GM21717 (cell line): ENCODE measurements around the gene LGR5.
"Not testable (repeated sequence)": the region's sequence is repeated elsewhere in the genome, so short reads cannot be mapped to it uniquely, and the experiment has no call there.

Experiments used
- ATAC-seq: cut with Tn5 transposase; IDR thresholded peaks from one replicate; pipeline ENCODE4 v1.9.1; 2021; ENCODE audit warnings: mild to moderate bottlenecking, moderate library complexity; ENCODE audit not compliant: unreplicated experiment

Gene LGR5

DNA sequence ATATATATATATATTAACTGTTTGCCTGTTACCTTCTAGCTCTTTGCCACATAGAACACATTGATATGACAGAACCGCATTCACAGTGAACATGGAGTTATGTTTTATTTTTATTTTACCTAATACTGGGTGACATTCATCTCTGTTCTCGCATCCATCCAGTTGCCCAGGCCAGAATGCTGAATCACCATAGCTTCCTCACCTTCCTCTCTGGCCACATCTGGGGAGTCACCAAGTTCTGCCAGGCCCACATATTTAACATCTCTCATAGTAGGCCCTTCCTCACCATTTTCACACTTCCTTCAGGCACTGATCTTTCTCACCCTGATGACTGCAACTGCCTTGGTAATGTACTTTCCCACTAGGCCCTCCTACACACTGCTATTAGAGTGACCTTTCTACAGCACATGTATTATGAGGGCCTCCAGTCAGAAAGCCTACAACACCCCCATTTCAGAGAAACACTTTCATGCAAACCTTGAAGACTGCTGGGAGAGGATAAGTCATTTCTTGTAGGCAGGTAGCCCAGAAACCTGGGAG is 106.8 kb downstream of the LGR5 start:
- ATAC-seq, result peak; percentile 77

DNA sequence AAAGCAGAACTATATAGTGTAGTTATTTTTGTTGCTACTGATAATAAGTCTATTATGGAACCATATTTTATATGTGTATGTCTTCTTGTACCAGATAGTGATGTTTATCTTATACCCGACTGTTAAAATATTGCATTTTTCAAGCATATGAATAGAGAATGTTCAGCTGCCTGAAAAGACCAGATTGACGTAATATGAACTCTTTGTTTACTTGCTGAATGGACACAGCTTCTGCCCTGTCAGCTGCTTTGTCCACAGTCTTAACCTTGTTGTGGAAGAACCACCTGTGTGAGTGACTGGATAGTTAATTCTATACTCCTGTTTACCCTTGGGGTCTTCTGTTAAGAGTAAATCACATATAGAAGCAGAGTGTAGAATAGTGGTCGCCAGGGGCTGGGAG is 109.3 kb downstream of the LGR5 start:
- ATAC-seq, result no peak

DNA sequence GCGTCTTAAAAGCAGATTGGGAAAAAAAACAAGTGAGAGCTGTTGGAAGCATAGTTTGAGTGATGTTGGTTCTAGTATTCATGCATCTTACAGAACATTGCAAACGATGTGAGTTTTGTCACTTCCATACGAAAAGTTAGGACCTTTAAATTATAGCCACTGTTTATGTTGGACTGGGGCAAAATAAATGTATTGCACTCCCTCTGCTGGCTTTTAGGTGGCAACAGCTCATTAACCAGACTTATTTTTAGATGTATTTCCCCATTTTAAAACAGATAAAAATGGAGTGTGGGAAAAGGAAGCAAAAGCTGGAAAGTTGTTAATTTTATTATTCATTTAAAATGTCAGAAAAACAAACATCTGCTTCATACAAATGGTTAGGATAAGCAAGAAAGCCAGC is 111.9 kb downstream of the LGR5 start:
- ATAC-seq, result no peak

DNA sequence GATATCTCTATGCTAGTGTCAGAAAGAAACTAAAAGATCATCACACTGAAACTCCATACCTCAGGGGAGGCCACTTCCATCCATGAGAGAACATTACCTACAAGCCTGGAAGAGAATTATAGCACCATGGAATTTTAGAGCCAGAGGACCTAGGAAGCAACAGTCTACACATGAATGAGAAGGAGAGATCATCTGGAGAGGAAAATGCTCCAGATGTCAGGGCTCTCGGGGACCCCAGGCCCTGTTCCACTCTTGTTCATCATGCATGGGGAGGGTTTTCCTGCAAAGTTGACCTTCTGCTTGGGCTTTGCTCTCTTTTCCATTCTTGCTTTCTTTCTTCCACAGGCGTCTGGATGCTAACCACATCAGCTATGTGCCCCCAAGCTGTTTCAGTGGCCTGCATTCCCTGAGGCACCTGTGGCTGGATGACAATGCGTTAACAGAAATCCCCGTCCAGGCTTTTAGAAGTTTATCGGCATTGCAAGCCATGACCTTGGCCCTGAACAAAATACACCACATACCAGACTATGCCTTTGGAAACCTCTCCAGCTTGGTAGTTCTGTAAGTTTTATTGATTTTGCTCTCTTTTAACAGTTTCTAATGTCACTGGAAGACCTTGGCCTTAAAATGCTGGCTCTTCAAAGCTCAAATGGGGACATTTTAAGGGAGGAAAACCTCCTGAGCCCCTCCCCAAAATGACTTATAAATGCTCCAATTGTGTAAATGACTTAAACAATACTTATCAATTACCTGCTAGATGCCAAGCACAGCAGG is 113.3 kb downstream of the LGR5 start:
- ATAC-seq, result no peak

DNA sequence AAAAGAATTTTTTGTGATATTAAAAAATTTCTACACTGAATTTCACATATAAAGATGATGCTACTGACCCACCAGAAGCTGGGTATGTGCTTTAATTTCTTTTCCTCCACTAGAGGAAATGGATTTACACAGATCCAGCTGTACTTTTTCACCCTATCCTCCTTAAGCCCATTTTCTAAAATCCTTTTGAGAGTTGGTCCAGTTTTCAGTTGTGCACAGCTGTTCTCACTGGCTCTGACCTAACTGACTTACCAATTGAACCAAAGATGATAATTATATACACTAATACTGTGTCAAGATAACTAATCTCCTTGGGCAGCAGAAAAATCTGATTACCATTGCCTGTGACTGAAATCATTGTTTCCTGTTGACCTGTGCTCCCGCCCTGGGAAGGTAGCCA is 115.6 kb downstream of the LGR5 start:
- no peak for ATAC-seq

DNA sequence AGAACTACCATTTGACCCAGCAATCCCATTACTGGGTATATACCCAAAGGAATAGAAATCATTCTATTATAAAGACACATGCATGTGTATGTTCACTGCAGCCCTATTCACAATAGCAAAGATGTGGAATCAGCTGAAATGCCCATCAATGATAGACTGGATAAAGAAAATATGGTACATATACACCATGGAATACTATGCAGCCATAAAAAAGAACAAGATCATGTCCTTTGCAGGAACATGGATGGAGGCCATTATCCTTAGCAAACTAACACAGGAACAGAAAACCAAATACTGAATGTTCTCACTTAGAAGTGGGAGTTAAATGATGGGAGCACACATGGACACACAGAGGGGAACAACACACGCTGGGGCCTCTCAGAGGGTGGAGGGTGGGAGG is 116.2 kb downstream of the LGR5 start:
- ATAC-seq, result not testable (repeated sequence)

DNA sequence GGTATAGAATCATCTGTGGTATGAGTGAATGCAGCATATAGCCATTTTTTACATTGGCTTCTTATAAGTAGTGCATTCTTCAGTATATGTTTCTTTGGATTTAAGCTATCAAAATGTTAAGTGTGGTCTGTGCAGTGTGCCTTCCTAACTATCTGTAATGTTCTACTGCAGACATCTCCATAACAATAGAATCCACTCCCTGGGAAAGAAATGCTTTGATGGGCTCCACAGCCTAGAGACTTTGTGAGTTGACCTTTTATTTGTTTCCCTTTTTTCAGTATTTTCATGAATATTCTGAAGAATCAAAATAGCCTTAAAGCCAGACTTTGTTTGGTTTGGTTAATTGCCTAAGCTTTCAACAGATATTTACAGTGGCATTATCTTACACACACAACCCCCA is 116.8 kb downstream of the LGR5 start:
- ATAC-seq, result no peak

DNA sequence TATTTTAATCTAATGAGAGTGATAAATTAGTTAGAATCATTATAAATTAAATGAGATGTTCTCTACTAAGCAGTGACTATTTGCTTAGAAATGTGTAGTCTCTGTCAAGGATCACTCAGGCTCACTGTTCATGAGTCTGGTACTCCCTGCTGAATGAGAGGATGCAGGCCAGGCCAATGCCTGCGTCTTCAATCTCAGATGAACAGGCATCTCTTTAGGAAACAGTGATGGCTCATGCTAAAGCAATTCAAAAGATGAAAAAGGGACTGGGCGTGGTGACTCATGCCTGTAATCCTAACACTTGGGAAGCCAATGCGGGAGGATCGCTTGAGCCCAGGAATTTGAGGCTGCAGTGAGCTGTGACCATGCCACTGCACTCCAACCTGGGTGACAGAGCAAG is 117.3 kb downstream of the LGR5 start:
- ATAC-seq, result no peak

DNA sequence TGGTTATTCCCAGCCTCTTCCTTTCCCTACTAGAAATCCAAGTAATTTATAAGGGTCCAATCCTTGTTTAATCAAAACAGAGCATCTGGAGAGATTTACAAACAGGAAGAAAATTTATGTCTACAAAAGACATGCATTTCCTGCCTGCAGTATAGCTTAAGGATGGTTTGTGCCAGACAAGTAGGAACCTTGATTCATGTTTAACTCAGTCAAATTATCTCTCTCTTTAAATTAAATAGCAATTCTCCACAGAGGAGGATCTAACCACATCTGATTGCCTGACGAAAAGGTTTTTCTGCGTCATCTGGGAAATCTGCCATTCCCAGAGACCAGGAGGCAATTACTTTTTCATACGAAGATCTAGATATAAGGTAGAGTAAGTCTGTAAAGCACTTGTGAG is 118.8 kb downstream of the LGR5 start:
- no peak for ATAC-seq

DNA sequence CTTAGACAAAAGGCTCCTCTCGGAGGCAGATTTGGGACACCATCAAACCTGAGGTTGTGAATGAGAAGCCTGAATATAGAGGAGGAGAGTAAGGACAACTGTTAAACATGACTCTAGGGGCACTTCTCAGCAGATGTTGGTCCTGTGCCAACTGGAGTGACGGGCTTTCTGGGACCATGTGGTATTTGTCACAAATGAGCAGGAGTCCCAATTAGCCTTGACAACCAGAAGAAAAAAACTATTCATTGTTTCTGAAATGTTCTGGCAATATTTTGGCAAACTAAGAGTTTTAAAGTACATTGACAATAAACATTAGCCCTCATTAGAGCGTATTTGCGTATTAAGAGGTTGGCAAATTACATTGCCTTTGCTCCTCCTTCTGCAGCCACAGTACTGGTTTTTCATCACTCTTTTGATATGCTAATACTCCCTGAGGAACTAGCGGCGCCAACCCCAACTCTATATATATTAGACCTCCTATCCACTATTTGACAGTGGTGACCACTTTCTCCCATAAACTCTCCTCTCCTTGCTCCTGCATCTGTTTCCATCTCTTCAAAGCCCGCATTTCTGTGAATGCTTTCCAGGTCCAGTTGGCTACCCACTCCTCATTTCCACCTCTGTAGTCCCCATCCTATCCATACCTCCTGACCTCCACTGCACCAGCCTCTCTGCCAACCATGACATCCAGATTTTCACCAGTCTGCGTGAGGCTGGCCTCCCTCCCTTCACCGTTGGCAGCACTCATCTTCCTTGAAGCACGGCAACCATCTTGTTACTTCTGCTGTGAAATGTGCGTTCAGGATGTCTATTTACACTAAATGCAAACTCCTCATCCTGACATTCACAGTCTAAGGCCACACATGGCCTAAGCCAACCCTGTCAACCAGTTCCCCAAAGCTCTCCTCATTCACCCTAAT is 123.3 kb downstream of the LGR5 start:
- ATAC-seq, result no peak

DNA sequence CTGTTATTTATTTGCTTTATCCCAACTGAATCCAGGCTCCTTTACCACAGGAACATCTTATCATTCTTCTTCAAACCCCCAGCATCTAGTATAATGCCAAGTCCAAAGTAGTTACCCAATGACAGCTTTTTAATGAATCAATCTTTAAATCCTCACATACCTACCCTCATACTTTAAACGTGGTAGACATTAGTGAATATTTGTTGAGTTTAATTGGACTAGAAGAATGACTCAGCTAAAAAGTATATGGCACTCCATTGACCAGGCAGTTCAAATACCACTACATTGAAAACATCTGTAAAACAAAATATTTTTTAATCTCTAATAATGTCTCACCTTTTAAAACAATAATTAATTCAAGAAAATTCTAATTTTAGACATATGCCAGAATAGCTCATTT is 125.9 kb downstream of the LGR5 start:
- no peak for ATAC-seq

DNA sequence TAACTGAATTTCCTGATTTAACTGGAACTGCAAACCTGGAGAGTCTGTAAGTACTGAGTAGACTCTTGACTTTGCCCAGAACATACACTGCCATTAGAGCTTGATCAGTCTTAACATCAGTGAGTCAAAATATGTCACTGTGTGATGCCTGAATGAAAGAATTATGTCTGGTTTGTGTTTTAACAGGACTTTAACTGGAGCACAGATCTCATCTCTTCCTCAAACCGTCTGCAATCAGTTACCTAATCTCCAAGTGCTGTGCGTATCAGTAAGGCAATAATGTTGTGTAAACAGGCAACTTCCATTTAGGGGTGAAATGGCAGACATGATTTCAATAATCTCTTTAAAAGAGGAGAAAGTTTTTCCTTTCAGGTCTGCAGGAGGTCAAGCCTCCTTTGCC is 127.1 kb downstream of the LGR5 start:
- ATAC-seq, result no peak

DNA sequence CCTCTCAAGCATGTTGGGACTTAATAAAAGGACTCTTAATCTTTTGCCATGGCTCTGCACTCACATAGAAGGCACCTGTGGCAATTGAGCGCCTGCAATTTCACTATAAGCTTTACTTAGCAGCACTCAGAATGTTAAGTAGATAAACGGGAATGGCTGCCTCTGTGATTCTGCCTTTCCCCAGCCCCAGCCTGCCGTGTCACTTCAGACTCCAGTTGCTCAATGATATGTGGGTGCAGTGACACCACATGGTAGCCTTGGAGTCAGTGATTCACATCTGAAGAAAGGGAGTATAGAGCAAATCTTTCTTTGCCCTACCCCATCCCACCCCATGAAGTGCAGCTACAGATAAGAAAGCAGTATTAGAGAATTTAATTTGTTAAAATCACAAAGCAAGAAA is 127.9 kb downstream of the LGR5 start:
- no peak for ATAC-seq

DNA sequence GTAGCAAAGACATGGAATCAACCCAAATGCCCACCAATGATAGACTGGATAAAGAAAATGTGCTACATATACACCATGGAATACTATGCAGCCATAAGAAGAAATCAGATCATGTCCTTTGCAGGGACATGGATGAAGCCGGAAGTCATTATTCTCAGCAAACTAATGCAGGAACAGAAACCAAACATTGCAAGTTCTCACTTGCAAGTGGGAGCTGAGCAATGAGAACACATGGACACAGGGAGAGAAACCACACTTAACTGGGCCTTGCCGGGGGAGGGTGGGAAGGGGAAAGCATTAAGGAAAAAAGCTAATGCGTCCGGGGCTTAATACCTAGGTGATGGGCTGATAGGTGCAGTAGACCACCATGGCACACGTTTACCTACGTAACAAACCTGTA is 130.3 kb downstream of the LGR5 start:
- not testable (repeated sequence) for ATAC-seq

DNA sequence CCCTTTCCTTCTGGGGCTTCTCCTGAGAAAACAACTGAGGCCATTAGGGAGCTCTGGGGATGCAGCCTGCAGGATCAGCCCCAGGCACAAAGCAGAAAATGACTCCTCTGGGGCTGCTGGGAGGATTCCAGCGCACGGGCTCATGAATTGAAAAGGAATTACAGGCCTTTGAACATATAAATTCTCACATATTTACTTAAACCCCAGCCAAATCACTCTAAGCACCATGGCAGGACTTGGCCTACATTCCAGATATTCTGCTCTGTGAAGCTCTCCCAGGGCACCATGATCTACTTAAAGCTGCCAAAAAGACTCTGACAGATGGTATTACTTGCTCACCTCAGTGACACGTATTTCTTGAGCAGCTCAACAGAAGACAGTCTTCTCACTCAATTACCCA is 136.9 kb downstream of the LGR5 start:
- ATAC-seq, result no peak

DNA sequence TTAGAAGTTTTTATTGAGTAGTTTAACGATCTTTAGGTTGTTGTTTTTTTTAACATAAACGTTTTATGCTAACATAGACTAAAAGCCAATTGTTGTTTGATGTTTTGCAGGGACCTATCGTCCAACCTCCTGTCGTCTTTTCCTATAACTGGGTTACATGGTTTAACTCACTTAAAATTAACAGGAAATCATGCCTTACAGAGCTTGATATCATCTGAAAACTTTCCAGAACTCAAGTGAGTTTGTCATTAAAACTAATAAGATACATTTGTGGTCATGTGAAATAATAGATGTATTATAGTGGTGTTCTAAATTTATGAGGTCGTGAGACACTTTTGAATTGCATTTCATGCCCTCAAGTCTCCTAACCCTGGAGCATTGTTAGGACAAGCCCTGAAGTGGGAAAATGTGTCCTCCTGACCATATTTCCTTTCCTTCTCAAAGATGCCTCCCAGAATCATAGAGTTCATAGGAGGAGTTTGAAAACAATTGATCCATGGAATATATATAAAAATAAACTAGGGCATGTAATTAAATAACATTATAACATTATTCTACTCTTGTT is 139.2 kb downstream of the LGR5 start:
- ATAC-seq, result no peak

DNA sequence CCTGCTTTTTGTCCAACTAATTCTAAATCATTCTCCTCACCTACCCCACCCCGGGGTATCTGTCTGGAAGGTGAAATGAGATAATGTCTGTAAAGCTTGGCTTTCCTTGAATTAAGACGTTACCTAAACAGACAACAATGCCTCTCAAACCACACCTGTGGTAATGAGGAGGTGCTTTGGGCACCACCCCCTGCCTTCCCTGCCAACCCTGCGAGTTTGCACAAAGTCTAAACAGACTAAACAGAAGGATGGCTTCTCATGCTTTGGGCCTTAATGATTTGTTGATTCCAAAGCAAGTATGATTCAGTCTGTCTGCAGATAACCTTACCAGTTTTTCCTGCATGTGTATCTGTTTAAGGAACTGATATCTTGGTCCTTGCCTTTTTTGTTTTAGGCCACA is 141.6 kb downstream of the LGR5 start:
- no peak for ATAC-seq

DNA sequence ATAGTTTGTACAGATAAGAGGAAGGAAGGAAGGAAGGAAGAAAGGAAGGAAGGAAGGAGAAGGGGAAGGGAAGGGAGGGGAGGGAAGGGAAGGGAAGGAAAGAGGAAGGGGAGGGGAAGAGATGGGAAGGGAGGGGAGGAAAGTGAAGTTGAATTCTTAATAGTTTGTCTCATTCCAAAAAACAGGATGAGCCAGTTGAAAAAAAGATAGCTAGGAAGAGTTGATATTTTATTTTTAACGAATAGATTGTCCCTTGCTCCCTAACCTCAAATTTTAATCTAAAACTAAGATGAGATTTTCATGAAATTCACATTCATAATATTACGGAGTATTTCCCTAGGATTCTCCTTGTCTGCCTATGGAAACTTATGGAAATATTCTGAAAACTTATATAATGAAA is 143.3 kb downstream of the LGR5 start:
- ATAC-seq, result no peak

DNA sequence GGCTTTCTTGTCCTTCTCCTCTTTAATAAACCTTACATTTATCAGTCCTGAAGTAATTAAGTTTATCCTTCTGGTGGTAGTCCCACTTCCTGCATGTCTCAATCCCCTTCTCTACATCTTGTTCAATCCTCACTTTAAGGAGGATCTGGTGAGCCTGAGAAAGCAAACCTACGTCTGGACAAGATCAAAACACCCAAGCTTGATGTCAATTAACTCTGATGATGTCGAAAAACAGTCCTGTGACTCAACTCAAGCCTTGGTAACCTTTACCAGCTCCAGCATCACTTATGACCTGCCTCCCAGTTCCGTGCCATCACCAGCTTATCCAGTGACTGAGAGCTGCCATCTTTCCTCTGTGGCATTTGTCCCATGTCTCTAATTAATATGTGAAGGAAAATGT is 144.8 kb downstream of the LGR5 start:
- ATAC-seq, result no peak

DNA sequence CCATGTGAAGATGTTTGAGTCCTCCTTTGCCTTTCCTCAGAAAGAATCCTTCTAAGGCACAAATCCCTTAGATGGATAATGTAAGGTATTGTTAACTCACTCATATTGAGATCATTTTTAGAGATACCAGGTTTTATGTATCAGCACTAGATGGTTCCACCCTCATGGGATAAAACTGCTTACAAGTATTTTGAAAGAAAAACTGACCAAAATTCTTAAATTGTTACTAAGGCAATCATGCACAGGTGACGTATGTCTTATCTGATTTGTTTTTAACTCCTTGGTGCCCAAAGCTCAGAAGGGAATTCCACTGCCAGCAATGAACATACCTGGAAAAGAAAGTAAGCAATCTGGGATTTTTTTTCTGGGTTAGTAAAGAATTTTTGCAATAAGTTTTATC is 145.6 kb downstream of the LGR5 start:
- no peak for ATAC-seq

DNA sequence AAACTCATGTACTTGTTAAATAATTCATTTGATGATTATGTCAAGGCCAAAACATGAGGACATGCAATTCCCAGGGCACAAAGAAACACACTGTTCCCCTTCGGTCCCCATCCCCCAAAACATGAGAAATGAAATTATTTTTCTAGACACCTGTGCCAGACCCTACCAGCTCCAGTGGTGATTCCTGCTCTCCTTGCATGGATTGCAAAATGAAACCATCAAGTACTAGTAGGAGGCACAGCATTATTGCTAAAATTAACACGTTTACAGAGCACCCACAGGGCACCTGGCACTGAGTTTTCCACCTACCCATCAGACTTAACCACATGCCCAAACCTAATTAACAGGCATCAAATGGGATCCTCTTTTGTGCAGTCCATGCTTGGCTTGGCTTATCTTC is 147.4 kb downstream of the LGR5 start:
- no peak for ATAC-seq

DNA sequence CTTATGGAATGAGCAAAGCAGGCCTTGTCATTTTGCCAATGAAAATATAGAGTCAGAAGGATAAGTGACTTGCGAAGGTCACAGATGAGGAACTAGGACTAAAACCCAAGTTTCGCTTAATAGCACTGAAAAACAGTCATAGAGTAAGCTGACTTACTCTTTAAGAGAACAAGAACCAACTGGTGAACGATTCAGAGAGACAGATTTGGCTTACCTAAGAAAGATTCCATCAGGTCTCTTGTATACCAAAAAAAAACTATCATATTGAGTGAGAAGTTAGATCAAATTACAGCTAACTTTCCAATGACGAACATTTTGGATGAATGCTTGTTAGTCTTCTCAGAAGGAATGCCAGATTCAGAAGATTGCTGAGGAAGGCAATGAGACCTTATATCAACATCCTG is 149.9 kb downstream of the LGR5 start:
- no peak for ATAC-seq
